RWPE1 (cell line): ENCODE data around the gene RPL28.

Experiments used
- CTCF ChIA-PET: fragments of 350-600 bp; sonication (Branson Sonifier 250); formaldehyde crosslinking; extraction: SDS; loops from one replicate; lab custom pipeline; 2021; lab: Yijun Ruan, JAX
- POLR2A ChIA-PET: fragments of 400-600 bp; formaldehyde crosslinking; extraction: SDS; loops from one replicate; lab custom pipeline; 2020; ENCODE audit warnings: antibody characterized with exemption; ENCODE audit not compliant: low non-redundant PET; lab: Yijun Ruan, JAX
- DNase-seq: peaks from one replicate; pipeline ENCODE4 v3.0.0; 2012; ENCODE audit warnings: low spot score
- H3K27ac ChIP-seq: fragments of 450-650 bp; 2 replicates; pipeline ENCODE4 v1.5.1; 2017
- TF ChIP-seq, protein P1 (sequence below): fragments of 450-650 bp; conservative IDR thresholded peaks from 2 replicates; pipeline ENCODE4 v1.5.1; 2017; ENCODE audit warnings: low read depth, mild to moderate bottlenecking

RPL28 gene

DNA sequence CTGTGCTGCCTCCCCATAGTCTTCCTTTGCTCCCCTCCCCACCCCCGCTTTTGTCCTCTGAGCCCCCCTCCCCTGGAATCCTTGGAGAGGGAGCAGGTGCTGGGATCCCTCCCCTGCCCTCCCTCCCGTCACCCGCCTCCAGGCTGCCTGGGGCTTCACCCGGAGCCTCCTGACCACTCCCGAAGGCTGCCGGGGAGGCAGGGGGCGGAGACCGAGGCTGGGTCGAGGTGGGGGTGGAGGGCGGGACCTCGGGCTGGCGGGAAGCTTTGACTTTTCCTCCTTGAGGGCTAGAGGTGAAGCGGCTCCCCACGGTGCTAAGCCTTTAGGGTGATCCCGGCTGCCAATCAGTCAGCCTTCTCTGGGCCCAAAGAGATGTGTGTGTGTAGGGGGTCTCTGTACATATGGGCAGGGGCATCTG lies 44.6 kb upstream of the RPL28 start:
- CTCF ChIA-PET: interaction anchor here (0.6 to 0.7 kb wide), 2 partner anchors 19 to 132 kb away, joined by 3 read pairs; partner anchors contain the start of gene PTPRH

DNA sequence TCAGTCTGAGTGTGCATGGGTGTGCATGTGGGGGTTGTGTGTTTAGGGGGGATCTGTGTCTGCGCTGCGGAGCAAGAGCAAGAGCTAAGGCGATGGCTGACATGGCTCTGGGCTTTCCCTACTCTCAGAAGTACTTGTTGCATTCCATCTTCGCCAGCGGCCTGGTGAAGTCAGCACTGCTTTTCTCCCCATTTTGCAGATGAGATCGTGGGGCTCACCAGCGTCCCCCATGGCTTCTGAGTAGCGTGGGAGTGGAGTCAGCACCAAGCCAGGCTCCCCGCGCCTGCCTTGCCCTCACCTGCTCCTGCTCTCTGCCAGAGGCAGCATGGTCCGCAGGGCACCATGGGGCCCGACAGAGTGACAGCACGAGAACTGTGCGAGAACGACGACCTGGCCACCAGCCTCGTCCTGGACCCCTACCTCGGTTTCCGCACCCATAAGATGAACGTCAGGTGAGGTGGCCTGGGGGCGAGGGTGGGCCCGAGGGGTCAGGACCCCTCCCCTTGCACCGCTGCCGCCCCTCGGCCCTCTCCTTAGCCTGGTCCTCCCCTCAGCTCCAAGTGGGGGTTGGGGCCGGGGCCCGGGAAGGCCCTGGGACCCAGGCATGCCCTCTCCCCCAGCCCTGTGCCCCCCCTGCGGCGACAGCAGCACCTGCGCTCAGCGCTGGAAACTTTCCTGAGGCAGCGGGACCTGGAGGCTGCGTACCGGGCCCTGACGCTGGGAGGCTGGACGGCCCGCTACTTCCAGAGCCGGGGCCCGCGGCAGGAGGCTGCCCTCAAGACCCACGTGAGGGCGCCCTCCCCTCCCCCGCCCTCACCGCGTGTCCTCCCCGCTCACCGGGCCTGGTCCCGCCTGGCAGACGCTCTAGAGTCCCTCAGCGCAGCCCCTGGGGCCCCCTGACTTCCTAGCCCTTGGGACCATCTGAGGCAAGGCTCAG lies 43.9 kb upstream of the RPL28 start:
- CTCF ChIA-PET: interaction anchor here (0.7 kb wide), 1 partner anchor 19 kb away, joined by 3 read pairs; no protein-coding TSS in a partner anchor
- POLR2A ChIA-PET: no interaction called here
- TF ChIP-seq, protein P1, sequence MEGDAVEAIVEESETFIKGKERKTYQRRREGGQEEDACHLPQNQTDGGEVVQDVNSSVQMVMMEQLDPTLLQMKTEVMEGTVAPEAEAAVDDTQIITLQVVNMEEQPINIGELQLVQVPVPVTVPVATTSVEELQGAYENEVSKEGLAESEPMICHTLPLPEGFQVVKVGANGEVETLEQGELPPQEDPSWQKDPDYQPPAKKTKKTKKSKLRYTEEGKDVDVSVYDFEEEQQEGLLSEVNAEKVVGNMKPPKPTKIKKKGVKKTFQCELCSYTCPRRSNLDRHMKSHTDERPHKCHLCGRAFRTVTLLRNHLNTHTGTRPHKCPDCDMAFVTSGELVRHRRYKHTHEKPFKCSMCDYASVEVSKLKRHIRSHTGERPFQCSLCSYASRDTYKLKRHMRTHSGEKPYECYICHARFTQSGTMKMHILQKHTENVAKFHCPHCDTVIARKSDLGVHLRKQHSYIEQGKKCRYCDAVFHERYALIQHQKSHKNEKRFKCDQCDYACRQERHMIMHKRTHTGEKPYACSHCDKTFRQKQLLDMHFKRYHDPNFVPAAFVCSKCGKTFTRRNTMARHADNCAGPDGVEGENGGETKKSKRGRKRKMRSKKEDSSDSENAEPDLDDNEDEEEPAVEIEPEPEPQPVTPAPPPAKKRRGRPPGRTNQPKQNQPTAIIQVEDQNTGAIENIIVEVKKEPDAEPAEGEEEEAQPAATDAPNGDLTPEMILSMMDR: no peak
- DNase-seq: no peak
- peak overlapping the region; percentile 97 for H3K27ac ChIP-seq

More for the DNA sequence above, 44.6 kb upstream of the RPL28 start:
- peak overlapping the region; percentile 97 for H3K27ac ChIP-seq
- TF ChIP-seq, protein P1: no peak
- POLR2A ChIA-PET: no interaction called here
- DNase-seq: peak; percentile 84

DNA sequence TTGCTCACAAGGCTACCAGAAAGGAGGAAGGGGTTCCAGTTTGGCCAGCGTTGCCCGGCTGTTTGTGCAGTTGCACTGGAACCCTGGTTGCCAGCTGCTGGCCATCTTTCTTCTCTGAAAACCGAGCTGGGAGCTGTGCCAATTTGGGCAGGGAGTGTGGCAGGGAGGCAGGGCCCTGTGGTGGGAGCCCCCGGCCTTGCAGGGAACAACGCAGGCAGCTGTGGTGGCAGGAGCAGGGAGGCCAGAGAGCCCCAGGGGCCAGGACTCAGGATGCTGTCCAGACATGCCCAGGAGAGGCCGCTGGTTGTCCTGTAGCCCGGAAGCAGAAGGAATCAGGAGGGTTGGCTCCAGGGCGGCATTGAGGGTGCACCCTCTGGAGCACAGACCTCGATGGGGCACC lies 41.3 kb upstream of the RPL28 start:
- H3K27ac ChIP-seq: peak overlapping the region; percentile 97
- no peak for DNase-seq
- CTCF ChIA-PET: interaction anchor here (0.7 to 1.9 kb wide), 2 partner anchors 23 to 43 kb away, joined by 5 to 13 read pairs; no protein-coding TSS in a partner anchor

DNA sequence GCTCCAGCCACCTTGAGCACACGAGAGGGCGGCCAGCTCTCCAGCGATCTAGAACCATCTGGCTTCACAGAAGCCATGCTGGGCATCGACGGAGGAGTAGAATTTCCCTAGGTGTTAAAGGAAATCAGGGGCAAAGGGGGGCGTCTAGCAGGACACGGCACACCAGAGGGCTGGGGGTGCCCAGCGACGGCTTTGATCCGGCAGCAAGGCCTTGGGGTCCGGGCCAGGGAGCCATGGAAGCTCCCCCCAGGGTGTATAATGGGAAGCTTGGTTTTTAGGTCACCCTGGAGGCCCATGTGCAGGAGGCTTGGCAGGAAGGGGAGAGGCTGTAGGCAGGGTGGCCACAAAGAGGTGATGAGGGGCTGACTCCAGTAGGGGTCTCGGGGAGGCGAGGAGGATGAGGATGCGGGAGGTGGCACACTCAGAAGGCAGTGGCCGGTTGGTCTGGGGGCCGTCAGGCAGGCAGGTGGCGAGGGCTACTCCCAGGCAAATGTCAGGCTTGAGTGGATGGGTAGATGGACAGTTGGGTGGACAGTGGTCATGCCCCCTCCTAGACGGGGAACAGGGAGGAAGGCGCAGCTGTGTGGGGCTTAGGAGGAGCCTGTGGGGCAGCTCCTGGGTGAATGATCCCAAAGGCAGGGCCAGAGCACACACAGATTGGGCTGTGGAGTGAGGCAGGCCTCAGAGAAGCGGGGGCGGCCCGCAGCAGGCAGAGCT lies 40.5 kb upstream of the RPL28 start:
- CTCF ChIA-PET: interaction anchor here (0.6 kb wide), 1 partner anchor 44 kb away, joined by 3 read pairs; no protein-coding TSS in a partner anchor
- POLR2A ChIA-PET: no interaction called here

More for the DNA sequence above, 41.3 kb upstream of the RPL28 start:
- TF ChIP-seq, protein P1: no peak
- POLR2A ChIA-PET: interaction anchor here (0.8 kb wide), 1 partner anchor 141 kb away, joined by 7 read pairs; the partner anchor contains the start of gene NAT14

DNA sequence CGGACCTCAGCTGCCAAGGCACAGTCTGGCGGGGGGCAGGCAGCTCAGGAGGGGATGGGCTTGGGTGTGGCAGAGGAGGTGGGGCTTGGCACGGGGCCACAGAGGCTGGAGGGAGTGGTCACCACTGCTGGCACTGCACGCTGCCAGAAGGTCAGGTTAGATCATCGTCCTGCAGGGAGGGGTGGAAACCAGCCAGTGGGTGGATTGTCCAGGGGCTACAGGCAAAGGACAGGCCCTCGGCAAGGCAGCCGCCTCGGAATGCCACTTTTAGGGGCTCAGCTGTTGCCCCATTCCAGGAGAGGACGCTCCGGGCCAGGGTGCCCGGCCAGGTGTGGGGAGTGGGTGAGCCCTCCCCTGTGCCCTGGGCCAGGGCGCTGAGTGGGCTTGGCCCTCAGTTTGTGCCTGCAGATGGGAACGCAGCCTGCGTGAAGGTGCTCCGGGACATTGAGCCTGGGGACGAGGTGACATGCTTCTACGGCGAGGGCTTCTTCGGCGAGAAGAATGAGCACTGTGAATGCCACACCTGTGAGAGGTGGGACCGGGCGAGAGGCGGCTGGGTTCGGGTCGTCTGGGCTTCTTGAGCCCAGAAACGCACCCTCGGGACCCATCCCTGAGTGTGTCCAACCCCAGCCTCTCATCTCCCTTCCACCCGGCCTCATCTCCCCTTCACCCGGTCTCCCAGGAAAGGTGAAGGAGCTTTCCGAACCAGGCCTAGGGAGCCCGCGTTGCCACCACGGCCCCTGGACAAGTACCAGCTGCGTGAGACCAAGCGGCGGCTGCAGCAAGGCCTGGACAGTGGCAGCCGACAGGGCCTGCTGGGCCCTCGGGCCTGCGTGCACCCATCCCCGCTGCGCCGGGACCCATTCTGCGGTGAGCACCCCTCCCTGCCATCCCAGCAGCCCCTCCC lies 39.7 kb upstream of the RPL28 start:
- DNase-seq: no peak
- ChIA-PET POLR2A (interaction anchor here (0.9 kb wide), 1 partner anchor 41 kb away, joined by 3 read pairs; no protein-coding TSS in a partner anchor), CTCF (interaction anchor here (0.6 kb wide), 1 partner anchor 45 kb away, joined by 3 read pairs; no protein-coding TSS in a partner anchor)
- peak overlapping the region; percentile 97 for H3K27ac ChIP-seq
- TF ChIP-seq, protein P1: no peak

More for the DNA sequence above, 40.5 kb upstream of the RPL28 start:
- TF ChIP-seq, protein P1: no peak
- DNase-seq: no peak
- H3K27ac ChIP-seq: peak overlapping the region; percentile 97
